Ramos (cell line): ENCODE data around the gene SLC25A30.
"Not testable (repeated sequence)": the region's sequence is repeated elsewhere in the genome, so short reads cannot be mapped to it uniquely, and the experiment has no call there.

Experiments
- in situ Hi-C: fragments of 300-500 bp; cut with MboI; formaldehyde crosslinking; loops from one replicate; pipeline ENCODE4 v1.14.3; 2022; ENCODE audit warnings: low sequenced_read_pairs; ENCODE audit not compliant: unreplicated experiment

SLC25A30 gene

DNA sequence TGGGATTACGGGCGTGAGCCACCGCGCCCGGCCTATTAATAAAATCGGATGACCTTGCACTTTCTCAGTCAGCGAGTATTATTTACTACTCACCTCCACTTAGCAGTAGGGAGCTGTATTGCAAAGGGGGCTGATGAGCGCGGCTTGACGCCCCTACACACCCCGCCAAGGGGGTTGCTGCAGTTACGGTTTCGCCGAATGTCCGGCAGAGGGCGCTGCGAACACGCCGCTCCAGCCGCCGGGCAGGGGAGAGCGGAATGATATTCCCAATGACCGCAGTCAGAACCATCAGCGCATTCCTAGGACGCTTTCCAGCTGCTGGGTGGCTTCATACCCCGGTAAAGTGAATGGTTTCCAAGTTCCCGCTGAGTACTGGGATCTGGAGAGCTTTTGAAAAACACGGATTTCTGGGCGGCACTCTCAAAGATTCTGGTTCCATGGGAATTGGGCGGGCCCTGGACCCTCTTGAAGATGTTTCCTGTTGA lies 47.2 kb downstream of the SLC25A30 start:
- in situ Hi-C loops: loop anchor here (25.0 kb wide), 1 partner anchor 941 kb away; no protein-coding TSS in a partner anchor

DNA sequence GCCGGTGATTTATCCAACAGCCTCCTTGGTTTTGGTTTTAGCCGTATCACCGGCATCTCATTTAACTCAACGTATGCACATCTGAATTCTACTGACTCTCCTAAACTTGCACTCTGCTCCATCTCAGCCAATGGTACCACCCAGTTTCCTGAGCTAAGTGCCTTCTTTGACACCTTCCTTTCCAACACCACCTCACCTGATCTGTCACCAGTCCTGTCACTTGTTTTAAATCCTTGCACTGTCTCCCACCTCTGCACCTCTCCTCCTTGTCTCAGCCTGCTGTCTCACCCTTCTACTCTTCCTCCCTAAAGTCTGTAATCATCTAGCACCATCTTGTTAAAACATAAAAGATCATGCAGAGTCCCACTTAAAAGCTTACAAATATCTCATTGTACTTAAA lies 49.1 kb downstream of the SLC25A30 start:
- in situ Hi-C loops: loop anchor here (25.0 kb wide), 1 partner anchor 943 kb away; no protein-coding TSS in a partner anchor

DNA sequence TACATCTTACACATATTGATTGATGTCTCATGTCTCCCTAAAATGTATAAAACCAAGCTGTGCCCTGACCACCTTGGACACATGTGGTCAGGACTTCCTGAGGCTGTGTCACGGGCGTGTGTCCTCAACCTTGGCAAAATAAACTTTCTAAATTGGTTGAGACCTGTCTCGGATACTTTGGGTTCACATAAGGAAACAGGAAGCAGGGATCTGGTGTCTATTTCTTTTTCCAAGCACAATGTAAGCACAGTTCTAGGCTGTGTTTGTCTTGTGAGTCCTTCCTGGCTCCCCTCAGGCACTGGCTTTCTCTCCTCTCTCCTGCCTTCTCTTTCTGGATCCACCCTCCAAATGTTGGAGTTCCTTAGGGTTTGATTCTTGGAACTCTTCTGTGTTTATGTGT lies 49.6 kb downstream of the SLC25A30 start:
- in situ Hi-C loops: loop anchor here (25.0 kb wide), 1 partner anchor 944 kb away; no protein-coding TSS in a partner anchor

DNA sequence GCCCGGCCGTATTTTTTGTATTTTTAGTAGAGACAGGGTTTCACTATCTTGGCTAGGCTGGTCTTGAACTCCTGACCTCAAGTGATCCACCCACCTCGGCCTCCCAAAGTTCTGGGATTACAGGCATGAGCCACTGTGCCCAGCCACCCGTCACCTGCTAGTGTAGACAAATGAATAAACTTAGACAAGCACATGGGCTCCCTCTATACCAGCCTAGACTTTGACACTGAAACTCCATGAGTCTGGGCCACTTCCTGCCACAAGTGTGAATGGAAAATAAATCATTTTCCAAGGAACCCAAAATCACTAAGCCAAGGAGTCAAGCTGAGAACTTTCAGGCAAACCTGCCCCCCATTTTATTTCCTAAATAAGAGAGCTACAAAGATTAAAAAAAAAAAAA lies 50.2 kb downstream of the SLC25A30 start:
- in situ Hi-C loops: loop anchor here (25.0 kb wide), 1 partner anchor 944 kb away; no protein-coding TSS in a partner anchor

DNA sequence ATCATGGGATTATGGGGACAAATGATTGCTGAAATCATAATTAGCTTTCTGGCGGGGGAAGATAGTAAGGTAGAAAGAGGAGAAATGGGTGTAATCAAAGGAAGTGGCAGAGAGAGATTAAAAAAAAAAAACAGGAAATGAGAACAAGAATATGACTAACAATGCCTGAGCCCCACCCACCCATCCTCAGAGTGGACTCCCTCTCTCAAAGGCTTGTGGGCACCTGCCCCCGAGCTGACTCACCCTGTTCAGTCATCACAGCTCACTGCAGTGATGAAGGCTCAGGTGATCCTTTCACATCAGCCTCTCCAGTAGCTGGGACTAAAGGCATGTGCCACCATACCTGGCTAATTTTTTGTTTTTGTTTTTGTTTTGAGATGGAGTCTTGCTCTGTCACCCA lies 50.8 kb downstream of the SLC25A30 start:
- in situ Hi-C loops: loop anchor here (25.0 kb wide), 1 partner anchor 945 kb away; no protein-coding TSS in a partner anchor

DNA sequence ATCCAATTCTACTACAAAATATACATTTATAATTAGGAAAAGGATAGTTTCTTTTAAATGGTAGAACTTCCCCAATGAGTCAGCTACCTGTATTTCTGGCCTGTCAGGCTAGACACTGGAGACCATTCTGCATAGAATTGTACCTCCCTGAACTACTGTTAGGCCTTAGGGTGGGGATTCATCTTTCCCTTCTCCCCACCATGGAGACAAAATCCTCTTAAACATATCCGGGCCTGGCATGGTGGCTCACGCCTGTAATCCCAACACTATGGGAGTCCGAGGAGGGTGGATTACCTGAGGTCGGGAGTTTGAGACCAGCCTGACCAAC lies 52.7 kb downstream of the SLC25A30 start:
- in situ Hi-C loops: loop anchor here (25.0 kb wide), 1 partner anchor 947 kb away; no protein-coding TSS in a partner anchor

DNA sequence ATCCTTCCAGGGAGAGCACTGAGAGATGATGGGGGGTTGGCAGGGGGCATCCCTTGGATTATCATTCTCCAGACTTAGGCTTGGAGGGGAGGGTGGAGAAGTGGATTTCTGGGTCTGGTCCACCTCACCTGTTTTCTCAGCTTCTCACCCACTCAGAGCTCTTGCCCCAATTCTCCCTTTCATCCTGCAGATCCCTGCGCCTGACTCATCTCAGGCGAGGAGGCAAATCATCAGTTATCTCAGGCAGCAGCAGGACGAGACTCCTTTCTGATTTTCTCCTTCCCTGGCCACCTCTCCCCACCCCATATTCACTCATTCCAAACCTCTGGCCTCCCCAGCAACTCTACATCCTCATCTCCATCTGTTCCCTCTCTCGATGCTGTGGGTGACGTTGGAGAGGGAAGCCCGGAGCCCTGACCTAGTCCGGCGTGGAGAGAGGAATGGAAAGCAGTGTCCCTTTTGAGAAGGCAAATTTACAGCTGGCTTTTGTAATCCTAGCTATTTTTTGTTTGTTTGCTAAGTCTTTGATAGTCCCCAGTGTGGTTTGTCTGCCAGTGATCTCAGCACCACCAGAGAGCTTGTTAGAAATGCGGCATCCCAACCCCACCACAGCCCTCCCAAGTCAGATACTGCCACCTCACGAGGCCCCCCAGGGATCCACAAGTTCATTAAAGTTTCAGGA lies 53.2 kb downstream of the SLC25A30 start:
- in situ Hi-C loops: loop anchor here (25.0 kb wide), 1 partner anchor 947 kb away; no protein-coding TSS in a partner anchor

DNA sequence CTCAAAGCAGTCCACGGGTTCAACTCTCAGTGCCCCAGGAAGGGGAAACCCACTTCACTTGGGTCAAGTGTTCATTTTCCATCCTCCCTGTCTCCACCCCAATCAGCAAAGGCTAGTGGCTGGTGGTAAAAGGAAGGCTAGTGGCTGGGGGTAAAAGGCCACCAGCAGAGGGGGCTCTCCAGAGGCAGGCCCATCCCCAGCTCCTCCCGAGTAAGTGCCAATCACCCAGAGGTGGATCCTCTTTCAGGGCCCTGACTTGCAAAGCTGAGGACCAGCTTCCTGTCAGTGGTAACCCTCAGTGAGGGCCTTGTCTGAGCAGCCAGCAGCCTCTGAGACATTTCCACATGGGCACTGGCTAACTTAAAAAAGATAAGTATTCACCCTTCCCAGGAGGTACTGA lies 55.2 kb downstream of the SLC25A30 start:
- in situ Hi-C loops: loop anchor here (25.0 kb wide), 1 partner anchor 949 kb away; no protein-coding TSS in a partner anchor

DNA sequence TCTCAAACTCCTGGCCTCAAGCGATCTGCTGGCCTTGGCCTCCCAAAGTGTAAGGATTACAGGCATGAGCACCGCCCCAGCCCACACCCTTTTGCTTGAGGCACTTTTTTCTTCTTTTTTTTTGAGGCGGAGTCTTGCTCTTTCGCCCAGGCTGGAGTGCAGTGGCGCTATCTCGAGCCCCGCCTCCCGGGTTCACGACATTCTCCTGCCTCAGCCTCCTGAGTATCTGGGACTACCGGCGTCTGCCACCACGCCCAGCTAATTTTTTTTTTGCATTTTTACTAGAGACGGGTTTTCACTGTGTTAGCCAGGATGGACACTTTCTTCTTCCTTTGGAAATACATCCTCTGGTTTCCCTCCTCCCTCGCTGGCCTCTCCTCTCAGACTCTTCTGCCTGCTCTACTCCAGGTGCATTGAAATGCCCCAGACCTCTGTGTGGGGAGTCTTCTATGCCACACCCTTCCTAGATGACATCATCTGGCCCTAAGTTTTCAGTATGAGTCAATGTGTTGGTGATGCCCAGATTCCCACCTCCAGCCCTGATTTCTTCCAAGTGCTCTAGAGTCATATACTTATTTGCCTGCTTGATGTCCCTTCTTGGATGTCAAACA lies 56.5 kb downstream of the SLC25A30 start:
- in situ Hi-C loops: loop anchor here (25.0 kb wide), 1 partner anchor 951 kb away; no protein-coding TSS in a partner anchor

DNA sequence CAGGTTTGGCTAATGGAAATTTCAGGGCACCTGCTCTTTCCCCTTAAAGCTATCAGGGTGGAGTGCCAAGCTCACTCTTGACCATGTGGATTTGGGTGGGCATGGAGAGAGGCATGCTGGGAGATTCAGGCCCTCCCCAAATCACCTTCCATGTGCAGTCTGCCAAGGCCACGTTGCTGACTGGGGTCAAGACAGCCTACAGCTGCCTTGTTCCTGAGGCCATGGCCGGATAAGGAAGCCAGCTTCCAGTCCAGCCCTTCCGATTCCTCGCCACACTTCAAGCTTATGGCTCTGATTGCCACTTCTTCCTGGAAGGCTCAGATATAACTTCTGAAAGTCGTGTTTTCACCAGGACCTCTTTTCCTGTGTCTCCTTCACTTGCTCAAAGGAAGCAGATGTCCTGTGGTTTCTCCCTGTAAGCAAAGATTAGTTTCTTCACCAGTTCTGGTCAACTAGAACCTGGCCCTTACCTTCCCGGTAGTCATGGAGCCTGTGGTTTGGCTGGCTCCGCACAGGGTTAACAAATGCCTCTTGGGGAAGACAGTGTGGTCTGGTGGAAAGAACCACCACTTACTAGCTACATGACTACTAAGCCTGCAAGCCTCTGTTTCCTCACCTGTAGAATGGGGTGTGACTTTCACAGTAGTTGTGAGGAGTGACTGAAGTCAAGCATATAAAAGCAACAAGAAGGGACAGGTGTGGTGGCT lies 61.1 kb downstream of the SLC25A30 start:
- in situ Hi-C loops: loop anchor here (25.0 kb wide), 1 partner anchor 955 kb away; no protein-coding TSS in a partner anchor

DNA sequence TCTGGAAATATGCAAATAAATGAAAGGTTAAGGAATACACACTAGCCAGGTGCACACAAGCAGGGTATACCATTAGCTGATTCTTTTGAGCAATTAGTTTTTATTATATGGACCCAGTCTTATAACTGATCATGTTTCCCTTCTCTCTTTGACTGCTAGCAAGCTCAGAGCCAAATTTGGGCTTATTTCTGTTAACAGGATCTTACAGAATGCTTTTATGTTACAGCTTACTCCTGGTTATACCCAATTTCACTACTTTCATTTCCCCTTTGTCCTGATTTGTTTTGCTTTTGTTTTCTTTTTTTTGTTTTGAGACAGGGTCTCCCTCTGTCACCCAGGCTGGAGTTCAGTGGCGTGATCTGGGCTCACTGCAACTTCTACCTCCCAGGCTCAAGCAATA lies 64.3 kb downstream of the SLC25A30 start:
- in situ Hi-C loops: loop anchor here (25.0 kb wide), 1 partner anchor 958 kb away; no protein-coding TSS in a partner anchor

DNA sequence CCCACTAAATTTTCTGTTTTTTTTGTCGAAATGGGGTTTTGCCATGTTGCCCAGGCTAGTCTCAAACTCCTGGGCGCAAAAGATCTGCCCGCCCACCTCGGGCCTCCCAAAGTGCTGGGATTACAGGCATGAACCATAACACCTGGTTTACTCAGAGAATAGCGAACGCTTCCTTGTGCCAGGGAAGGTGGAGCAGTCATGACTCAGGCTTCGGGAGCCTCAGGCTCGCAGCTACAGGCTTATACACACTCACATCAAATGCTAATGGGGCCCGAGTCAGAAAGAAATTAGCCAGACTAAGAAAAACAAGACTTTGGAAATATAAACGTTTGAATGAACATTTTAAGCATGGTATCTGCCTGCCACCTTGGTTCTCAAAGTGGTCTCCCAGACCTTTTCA lies 66.1 kb downstream of the SLC25A30 start:
- in situ Hi-C loops: loop anchor here (25.0 kb wide), 1 partner anchor 960 kb away; no protein-coding TSS in a partner anchor

DNA sequence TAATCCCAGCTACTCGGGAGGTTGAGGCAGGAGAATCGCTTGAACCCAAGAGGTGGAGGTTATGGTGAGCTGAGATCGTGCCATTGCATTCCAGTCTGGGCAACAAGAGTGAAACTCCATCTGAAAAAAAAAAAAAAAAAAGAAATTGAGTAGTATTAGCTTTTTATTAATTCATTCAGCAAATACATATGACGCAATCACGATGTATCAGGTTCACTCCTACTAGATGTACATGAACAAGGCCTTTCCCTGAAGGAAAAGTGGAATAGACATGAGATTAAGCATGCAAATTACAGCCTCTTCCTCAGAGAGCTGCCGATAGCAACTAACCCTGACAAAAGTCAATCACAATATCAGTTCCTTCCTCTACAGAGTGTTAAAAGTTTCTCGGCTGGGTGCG lies 68.0 kb downstream of the SLC25A30 start:
- in situ Hi-C loops: loop anchor here (25.0 kb wide), 1 partner anchor 962 kb away; no protein-coding TSS in a partner anchor

DNA sequence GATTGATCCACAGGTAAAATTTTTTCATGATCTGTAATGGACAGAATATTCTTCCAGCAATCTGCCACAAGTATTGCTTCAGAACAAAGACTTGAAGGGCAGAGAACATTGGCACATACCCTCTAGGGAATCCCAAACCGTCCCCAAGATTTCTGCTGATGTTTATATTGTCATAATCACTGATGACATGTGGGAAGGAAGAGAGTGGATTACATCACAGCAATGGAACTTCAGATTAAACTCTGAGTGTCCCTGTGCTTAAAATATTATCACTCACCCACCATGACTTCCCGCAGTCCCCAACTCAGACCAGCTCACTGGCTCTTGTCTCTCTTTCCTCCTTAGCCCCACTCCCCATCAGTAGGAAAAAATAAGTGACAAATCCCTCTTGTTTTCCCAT lies 68.7 kb downstream of the SLC25A30 start:
- in situ Hi-C loops: no loop called here

DNA sequence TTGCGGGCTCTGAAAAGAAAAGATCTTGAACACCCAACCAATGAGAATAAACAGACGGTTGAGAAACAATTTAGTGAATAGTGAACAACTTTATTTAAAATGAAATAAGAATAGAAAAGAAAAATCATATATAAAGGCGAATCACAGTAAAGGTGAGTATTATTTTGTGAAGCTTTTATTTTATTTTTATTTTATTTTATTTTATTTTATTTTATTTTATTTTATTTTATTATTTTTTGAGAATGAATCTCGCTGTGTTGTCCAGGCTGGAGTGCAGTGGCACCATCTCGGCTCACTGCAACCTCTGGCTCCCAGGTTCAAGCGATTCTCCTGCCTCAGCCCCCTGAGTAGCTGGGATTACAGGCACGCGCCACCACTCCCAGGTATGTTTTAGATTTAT lies 74.1 kb downstream of the SLC25A30 start:
- in situ Hi-C loops: not testable (repeated sequence)
